Inflammatory macrophage treated with lipopolysaccharide for 1 hour (primary cell): ENCODE measurements around the gene RBFOX1.

Source experiments
- DNase-seq, 2 donors: peaks; one replicate each; pipeline ENCODE4 v3.0.0-alpha.2; 2020 to 2022

The RBFOX1 gene

GRCh38 chr16:7332611-7333010 lies at the start of gene RBFOX1:
Gene RBFOX1 (plus strand): TSS chr16:7332845.
- no peak for DNase-seq

GRCh38 chr16:7284780-7285179 lies 47.9 kb upstream of the RBFOX1 start:
- DNase-seq, result no peak

- DNase-seq, result no peak
These were observed 47.1 kb upstream of the RBFOX1 start for GRCh38 chr16:7285520-7285919.

- no peak for DNase-seq
These were observed 43.3 kb upstream of the RBFOX1 start for GRCh38 chr16:7289299-7289698.

DNA sequence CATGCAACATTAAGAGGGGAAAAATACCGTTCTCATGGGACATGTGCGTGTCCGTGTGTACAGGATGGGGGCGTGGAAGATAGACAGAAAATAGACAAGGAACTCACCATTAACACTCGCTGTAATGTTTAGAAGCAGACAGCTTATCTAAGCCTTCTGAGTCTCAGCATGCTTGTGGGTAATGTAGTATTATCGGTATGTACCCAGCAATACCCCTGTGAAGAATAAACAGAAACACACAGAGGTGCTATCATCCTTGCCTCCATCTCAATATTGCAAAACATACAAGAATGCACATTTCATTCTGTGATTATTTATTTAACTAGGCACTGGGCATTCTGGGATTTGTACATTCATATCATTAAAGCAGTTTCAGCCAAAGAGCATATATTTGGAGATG lies 42.0 kb upstream of the RBFOX1 start:
- no peak for DNase-seq

DNA sequence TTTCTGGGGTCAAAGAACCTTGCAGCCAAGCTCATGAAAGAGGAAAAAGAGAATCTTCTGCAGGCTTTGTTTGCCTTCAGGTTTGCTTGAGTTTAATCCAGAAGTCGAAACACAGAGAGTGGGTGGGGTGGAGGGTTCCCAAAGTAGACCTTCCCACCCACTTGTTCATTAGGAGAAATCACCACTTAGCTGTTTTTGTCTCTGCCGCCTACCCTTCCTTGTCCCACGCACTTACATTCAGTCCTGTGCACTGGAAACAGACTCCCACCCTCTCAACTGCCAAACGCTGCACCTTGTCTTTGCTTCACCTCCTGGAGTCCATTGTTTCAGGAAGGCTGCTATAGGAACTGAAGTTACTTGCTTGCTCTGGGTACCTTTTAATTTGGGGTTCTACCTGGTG lies 38.6 kb upstream of the RBFOX1 start:
- DNase-seq, result no peak

DNA sequence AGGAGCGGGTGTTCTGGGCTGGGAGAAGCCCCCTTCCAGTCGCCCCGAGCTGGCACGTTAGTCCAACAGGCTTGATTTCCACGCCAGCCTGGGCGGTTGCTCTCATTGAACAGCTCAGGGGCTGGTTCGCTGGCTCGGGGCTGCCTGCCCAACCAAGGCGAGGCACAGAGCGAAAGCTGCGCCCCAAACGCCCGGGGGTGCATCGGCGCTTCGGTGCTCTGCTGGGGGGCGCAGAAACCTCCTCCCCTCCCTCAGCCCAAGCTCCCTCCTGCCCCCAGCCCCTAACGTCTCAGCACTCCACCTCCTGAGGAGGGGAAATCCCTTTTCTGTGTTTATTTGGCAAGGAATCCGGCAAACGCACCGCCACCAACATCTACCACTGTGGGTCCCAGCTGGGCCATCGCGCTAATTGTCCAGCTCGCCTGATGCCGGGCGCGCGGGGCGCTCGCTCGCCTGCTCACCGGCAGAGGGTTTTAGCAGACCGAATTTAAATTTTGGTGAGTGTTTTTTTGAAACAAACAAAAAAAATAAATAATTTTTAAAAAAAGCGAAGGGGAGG lies 29.5 kb upstream of the RBFOX1 start:
- DNase-seq, result no peak

GRCh38 chr16:7303660-7304200 lies 28.9 kb upstream of the RBFOX1 start:
- no peak for DNase-seq

DNA sequence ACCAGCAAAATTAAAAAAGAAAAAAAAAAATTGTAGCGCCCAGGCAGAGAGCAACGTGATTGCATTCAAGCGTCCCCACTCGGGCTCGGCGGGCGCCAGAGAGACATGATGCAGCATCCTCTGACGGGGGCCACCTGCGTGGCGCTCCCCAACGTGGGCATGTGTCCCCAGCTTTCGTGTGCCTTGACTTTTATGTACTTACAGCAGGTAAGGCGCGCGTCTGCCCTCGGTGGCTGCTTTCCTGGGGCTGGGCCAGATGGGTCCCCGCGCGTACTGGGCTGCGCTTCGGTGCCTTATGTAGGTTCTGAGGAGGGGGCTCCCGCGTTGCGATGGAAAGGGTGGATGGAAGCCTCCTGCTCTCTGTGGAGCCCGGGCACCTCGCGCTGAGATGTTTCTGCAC lies 28.4 kb upstream of the RBFOX1 start:
- no peak for DNase-seq

GRCh38 chr16:7304958-7305357 lies 27.7 kb upstream of the RBFOX1 start:
- DNase-seq, result no peak

DNA sequence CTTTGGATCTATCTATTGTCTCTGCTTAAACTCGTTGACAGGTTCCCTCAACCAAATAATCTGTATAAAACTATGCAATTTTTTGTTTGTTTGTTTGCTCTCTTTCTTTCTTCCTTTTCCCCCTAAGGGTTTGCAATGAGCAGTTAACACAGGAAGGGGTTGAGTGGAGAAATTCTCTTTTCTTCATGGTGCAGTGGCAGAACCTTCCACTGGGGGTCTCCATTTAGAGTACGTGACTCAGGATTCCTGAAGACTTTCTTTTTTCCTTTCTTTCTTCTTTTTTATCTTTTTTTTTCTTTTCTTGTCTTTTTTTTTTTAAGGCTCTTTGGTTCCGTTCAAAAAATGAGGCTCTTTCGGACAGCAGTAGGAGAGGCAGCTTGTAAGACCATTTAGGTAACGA lies 19.5 kb upstream of the RBFOX1 start:
- no peak for DNase-seq

- DNase-seq, result no peak
These were observed 18.5 kb upstream of the RBFOX1 start for GRCh38 chr16:7314163-7314562.

- no peak for DNase-seq
These were observed 16.8 kb upstream of the RBFOX1 start for GRCh38 chr16:7315813-7316212.

DNA sequence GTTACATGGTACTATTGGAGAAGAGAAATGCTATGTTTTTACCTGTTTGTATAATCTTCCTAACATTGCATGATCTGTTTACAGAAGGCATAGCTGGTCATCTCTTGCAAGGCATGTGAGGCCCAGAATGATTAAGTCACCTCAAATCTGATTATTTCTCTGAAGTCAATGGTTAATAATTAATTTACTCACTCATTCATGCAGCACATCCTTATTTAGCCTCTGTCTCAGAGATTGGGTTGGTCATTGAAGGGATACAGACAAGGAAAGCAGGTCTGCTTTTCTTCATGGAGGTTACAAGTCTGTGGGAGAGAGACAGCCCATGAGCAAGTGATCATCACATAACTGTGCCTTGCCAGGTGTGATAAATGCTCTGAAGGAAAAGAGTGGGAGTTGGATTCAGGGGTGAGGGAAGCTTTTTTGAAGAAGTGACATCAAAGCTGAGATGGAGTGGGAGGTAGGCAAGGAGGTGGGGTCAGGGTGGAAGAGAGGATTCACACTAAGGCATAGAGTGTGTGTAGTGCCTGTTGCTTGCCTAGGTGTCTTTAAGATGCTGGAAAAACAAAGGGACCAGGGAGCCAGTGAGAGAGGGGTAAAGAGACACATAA lies 16.3 kb upstream of the RBFOX1 start:
- no peak for DNase-seq

- DNase-seq, result no peak
These were observed 14.7 kb upstream of the RBFOX1 start for GRCh38 chr16:7317982-7318381.

GRCh38 chr16:7318686-7319085 lies 14.0 kb upstream of the RBFOX1 start:
- no peak for DNase-seq

DNA sequence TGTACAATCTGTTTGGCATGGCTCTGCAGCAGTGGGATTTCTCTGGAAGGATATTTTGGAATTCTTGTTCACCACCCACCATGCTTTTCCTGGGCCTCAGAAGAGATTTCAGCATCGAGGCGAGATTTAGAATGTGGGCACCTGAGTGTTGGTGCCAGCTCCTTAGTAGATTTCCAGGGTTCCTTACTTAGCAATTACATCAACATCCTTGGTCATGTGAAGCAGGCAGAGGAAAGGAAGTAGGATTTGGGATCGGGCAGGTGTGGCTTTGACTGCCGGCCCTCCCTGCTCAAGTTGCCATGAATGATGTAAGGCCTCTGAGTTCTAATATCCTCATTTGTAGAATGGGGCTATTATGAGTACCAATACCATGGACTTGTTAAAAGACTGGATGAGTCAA lies 13.1 kb upstream of the RBFOX1 start:
- no peak for DNase-seq

DNA sequence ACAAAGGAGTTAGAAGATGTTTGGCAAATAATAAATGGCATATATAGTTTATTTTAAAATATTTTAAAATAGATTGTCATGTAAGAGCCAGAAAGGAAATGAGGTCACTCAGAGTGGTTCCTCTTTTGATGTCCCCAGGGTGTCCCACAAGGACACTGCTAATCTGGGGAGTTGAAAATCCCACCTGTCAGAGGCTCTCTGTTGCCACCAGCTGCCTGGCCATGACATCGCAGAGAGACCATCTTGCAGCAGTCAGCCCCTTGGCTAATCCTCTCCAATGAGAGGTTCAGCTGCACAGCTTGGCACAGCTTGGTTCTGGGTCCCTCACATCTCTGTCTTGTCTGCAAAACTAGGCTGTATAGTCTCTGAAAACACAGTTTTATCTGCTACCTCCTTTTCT lies 11.0 kb upstream of the RBFOX1 start:
- no peak for DNase-seq

DNA sequence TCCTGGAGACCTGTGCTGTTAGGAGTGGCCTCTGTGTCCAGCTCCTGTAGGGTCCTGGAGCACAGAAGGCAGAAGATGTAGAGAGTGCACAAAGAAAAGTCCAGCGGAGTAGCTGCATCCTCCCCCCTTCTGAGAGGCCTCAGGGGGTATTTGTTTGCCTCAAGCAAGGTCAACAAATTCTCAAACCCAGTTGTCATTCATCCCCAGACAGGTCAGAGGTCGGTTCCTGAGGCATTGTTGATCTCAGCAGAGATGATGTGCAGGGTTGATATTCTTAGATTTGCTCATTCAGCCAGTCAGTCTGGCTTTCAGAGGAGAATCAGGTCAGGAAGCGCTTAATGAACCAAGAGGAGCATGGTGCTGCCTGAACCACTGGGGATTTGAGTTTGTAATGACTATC lies 8.3 kb upstream of the RBFOX1 start:
- no peak for DNase-seq

- no peak for DNase-seq
These were observed 6.8 kb upstream of the RBFOX1 start for GRCh38 chr16:7325834-7326233.

DNA sequence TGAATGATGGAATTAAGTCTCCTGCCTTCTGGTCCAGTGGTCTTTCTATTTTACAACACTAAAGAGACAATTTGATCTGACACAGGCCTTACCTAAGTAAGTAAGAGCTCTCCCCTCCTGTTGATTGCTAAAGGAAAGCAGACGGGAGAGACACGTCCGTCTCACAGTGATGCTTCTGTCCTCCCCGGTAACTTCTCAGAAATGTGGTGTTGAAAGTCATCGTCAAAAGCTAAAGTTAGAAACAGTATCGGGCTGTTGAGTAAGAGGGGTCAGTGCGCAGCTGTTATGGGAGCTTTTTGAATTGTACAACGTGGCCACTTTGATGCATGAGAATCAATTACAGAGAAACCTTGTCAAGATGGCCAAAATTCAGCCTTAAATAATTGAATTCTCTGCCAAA lies 1.9 kb upstream of the RBFOX1 start:
- DNase-seq, result no peak

DNA sequence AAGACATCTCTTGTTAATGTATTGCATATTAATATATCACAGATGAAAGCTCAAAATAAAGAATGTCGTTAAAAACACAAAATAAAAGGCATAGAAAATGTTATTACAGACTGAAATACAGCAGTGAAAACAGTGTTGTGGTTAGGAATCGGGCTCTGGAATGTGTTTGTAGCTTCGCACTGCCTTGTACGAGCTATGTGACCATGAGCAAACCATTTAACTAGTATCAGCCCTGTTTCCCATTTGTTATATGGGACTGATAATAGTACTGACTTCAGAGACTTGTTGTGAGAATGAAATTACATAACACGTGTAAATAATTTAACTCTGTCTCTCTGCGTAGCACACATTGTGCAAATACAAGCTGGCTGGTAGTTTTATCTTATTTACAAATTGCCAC lies 648 bp upstream of the RBFOX1 start:
- no peak for DNase-seq

DNA sequence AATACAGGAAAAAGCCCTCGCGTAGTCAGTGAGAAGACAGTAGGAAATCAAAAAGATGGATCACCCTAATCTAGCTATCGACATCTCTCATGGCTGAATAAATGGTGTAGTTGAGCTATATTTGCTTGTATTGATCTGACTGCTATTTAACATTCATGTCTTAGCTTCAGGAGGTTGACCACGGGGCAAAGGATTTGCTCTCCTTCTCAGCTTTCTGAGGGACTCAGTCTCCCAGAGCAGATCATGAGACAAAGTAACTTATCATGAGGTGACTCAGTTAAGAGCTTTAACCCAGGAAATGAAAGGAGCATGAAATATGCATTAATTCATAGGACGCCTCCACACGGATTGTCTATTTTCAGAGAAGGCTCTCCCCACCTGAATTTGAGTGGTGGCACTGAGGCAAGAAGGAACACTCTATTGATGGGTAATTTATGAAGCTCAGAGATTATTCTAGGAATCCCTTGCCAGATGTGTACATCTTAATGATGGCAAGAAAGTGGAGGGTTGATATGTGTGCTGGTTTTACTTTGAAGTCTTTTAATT lies 608 bp downstream of the RBFOX1 start:
- no peak for DNase-seq

GRCh38 chr16:7334801-7335560 lies 2.3 kb downstream of the RBFOX1 start:
- DNase-seq, result no peak
